HG03095 (cell line): ENCODE data around the gene NCAM1.
"Not testable (repeated sequence)": the region's sequence is repeated elsewhere in the genome, so short reads cannot be mapped to it uniquely, and the experiment has no call there.

ENCODE experiments used
- ATAC-seq: cut with Tn5 transposase; IDR thresholded peaks from one replicate; pipeline ENCODE4 v1.9.1; 2021; ENCODE audit warnings: moderate library complexity; ENCODE audit not compliant: unreplicated experiment

NCAM1 gene

DNA sequence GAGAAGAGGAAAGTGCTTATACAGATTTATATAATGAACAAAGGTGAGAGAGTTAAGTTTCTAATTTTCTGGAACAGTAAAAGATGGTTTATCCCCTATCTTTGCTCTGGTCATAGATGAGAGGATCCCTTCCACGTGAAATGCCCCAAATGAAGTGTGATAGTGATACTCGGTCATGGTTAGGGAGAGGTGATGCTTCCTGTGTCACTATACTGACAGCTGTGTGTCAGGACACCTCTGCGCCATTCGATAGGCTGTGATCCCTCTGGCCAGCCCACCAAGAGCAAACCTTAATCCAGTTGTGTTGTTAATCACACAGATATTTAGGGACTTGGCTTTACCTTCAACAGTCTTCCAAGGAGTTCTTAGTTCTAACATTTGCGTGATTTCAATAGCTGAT lies 57.7 kb downstream of the NCAM1 start:
- ATAC-seq: no peak

GRCh38 chr11:113019711-113020110 lies 58.5 kb downstream of the NCAM1 start:
- ATAC-seq: no peak

GRCh38 chr11:113021111-113021510 lies 59.9 kb downstream of the NCAM1 start:
- no peak for ATAC-seq

GRCh38 chr11:113022262-113022661 lies 61.0 kb downstream of the NCAM1 start:
- ATAC-seq: no peak

DNA sequence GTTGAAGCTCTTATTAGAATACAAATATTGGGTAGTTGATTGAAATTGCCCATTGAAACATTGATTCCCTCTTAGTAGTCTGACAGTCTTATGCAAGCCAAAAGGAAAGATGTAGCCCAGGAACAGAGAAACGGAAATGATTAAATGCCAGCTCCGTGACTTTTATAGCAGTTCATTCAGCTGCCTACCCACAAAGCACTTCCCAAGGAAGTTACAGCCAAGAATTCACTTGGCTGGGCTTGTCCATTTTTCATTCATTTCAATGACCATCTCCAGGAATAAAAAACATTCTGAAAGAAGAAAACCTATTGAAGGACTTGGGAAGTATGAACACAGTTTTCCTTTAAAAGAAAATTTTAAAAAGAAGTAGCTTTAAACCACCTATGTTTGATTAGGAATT lies 62.0 kb downstream of the NCAM1 start:
- ATAC-seq: no peak

- no peak for ATAC-seq
Measured at GRCh38 chr11:113023986-113024385, 62.8 kb downstream of the NCAM1 start.

DNA sequence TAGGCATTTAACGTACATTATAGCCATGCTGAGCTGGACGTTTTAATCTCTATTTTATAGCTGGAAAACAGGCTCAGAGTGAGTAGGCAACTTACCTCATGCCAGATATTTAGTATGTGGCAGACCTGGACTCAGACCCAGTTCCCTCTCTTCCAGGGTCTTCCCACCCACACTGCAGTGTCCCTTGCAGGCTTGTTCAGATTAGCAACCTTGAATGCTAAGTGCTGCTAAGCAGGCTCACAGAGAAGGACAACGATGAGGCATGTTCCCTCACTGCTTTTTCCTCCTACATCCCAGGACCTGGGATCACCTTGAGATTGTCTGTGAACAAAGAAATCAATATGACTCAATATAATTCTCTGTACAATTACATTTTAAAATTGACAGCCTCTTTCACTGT lies 65.6 kb downstream of the NCAM1 start:
- no peak for ATAC-seq

- ATAC-seq: no peak
Measured at GRCh38 chr11:113034576-113034975, 73.4 kb downstream of the NCAM1 start.

DNA sequence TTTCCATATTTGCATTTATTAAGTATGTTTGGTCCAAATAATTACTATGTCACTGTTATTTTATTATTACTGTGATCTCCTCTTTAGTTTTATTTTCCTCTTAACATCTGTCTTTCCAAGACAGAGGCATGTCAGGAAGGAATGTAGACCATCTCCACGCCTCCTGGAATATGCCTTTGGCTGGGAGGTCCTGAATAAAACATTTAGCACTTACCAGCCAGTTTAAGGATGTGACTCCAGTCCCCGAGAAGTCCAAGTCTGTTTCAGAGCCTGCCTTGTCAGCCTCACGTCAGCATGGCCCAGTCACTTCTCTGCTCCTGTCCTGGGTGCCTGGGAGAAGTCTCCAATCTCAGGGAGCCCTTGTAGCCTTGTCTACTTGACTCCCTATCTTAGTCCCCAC lies 74.5 kb downstream of the NCAM1 start:
- no peak for ATAC-seq

DNA sequence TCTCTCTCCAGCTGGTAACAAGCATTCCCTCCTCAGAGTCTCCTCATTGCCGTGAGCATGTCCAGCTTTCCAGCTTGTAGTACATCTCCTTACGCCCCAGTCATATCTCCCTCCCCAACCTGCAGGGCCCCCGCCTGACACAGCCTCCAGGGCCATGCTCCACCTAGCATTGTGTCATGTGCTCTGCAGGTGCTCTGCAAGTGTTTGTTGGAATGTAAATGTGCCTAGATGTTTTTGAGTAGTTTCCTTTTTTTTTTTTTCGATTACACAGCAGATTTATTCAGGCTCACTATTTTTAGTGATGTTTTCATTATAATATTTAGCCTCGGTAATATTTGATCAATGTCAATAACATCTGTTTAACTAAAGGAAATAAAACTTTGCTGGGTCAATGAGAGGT lies 82.5 kb downstream of the NCAM1 start:
- ATAC-seq: no peak

DNA sequence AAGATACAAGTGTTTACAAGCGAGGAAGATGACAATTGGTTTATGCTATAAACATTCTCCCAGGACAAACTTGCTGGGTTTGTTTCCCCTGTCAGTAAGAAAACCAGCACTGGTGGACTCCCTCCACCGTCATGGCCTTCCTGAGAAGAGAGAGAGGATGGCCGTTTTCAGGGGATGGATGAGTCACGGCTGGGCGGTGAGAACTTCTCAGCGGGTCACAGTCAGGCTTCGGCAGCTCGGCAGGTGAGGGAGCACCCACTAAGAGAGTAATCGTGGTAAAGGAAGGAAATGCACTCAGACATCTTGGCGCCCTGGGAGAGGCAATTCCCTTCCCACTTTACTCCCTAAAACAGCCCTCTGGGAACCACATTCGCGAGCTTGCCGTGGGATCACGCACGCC lies 83.9 kb downstream of the NCAM1 start:
- ATAC-seq: no peak

GRCh38 chr11:113046866-113047265 lies 85.6 kb downstream of the NCAM1 start:
- ATAC-seq: no peak

DNA sequence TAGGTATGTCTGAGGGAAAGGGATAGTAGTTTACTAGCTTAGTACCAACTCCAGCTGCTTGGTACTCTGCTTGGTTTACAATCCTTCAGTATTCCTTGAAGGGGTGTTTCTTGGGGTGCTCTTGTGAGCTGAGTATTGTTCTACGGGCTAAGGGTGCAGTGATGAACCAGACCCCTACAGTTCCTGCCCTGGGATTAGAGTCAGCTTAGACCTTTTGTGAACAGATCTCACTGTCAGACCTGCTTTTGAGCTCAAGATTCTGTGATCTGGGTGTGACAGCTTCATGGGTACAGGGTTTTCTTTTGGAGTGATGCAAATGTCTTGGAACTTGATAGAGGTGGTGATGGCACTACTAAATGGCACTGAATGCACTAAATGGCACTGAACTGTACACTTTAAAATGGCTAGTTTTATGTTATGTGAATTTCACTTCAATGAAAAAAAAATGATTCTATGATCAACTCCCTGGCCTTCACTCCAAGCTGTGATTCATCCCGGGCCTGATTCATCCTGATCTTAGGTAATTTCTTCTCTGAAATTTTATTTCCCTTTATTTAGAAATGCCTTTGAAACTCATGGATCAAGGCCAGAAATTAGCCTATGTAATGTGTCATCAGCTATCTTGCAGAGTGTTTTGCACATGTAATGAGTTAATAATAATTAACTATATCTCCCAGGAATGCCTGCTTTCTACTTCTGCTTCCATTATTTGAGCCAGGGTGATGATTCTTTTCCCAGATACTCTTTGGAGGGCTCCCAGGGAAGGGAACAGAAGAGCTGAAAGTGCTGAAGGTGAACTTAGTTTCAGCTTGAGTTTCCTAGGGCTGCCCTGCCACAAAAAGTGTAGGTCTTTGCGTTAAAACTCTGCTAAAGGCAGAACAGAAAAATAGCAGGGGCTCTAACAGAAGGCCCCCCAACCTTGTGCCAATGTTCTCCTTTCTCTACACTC lies 87.9 kb downstream of the NCAM1 start:
- ATAC-seq: no peak

- ATAC-seq: not testable (repeated sequence)
Measured at GRCh38 chr11:113053042-113053441, 91.8 kb downstream of the NCAM1 start.

- no peak for ATAC-seq
Measured at GRCh38 chr11:113057038-113057437, 95.8 kb downstream of the NCAM1 start.

DNA sequence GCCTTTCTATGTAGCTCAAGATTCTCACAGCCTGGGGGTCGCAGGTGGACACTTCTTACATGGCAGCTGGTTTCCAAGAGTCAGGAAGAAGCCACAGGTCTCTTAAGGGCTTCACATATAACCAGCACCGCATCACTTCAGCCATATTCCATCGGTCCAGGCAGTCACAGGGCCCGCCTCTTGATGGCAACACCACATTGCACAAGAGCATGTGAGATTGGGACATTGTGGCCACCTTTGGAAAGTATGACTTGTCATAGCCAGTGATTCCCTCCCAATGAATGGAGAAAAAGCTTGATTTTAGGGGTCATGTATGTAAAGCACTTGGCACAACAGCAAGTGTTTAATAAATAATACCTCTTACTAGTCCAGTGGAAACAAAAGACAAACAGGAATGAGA lies 98.3 kb downstream of the NCAM1 start:
- ATAC-seq: no peak

DNA sequence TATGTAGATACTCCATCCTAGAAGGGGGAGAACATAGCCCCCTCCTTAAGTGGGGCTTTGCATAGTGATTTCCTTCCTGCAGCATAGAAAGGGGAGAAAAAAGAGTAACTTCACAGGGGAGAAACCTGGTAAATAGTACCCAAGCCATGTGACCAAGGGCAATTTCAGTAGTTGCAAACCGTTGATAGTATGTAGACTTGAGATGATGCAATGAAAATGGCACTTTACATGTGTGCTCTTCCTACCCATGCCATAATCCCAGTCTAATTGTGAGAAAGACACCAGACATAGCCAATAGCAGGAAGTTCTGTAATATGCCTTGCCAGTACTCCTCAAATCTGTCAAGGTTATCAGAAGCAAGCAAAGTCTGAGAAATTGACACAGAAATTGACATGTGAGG lies 104.1 kb downstream of the NCAM1 start:
- ATAC-seq: no peak

GRCh38 chr11:113072237-113072858 lies 111.1 kb downstream of the NCAM1 start:
- ATAC-seq: no peak

GRCh38 chr11:113073290-113073953 lies 112.2 kb downstream of the NCAM1 start:
- no peak for ATAC-seq

DNA sequence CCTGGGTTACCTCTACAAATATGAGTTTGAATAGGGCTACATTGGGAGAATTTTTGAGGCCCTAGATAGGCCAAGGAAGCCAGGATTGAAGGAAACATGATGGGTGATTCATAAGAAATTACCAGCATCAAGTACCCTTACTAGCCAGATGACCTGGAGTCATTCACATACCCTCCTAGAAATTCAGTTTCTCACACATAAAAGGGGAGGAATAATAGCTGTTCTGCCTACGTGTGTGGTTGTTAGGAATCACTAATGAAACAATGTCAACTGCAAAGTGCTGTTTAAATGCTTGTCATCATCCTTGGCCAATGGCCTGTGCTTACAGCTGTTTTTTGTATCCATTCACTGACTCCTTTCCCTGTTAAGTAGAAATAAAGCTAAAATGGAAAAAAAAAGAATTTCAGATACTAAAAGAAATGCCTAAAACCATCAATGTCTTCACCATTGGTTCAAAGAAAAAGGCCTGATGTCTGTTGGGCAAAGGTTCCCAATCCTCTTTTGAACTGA lies 114.4 kb downstream of the NCAM1 start:
- ATAC-seq: no peak

DNA sequence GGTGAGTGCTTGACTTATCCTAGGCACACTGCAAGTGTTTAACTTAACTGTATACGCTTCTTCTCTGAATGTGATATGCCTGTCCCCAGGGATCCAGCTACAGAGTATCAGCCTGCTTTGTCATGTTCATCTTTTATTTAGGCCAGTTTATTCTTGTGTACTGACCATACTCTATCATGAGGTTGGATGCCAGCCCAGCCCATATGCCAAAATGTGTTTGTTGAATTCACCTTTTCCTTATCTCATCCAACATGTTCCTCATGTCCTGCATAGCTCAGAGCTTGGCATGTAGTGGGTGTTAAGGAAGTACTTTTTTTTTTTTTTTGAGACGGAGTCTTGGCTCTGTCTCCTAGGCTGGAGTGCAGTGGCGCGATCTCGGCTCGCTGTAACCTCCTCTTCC lies 116.2 kb downstream of the NCAM1 start:
- no peak for ATAC-seq
